HepG2 (cell line): ENCODE results near the gene SALL4. TPM values are rescaled to one million over a fixed set of nuclear protein-coding genes. Genes with fewer than 3 reads are reported as not detected.

Experiments used
- ARNT ChIP-seq: fragments of 450-650 bp; IDR thresholded peaks from 2 replicates; pipeline ENCODE4 v1.6.1; 2017
- DRAP1 ChIP-seq: IDR thresholded peaks from 2 replicates; pipeline ENCODE4 v1.6.1; 2016; ENCODE audit warnings: missing genetic modification reagents, missing compliant biosample characterization
- FOXA3 ChIP-seq: IDR thresholded peaks from 2 replicates; pipeline ENCODE4 v1.6.1; 2016; ENCODE audit warnings: missing genetic modification reagents, missing compliant biosample characterization
- SP1 ChIP-seq, 2 experiments: fragments of 450-650 bp in 1 of 2; sonication (generic) in 1 of 2; formaldehyde crosslinking in 1 of 2; IDR thresholded peaks; 2 replicates each; pipeline versions ENCODE4 v1.4.0 to v1.6.1; 2016 to 2020; ENCODE audit warnings: missing genetic modification reagents in 1 of 2
- ZBTB40 ChIP-seq, 2 experiments: fragments of 450-650 bp in 1 of 2; sonication (generic) in 1 of 2; formaldehyde crosslinking in 1 of 2; IDR thresholded peaks; 2 replicates each; pipeline versions ENCODE4 v1.6.1 to v1.8.0; 2016 to 2022; ENCODE audit warnings: antibody characterized with exemption in 1 of 2, mild to moderate bottlenecking in 1 of 2, missing genetic modification reagents in 1 of 2
- ZNF34 ChIP-seq: sonication (generic); formaldehyde crosslinking; IDR thresholded peaks from 2 replicates; pipeline ENCODE4 v1.4.0; 2020; ENCODE audit warnings: mild to moderate bottlenecking, missing genetic modification reagents, borderline replicate concordance
- ZNF512B ChIP-seq: sonication (generic); formaldehyde crosslinking; IDR thresholded peaks from 2 replicates; pipeline ENCODE4 v1.5.1; 2020; ENCODE audit warnings: missing genetic modification reagents, mild to moderate bottlenecking, borderline replicate concordance
- ZNF646 ChIP-seq: sonication (generic); formaldehyde crosslinking; IDR thresholded peaks from 2 replicates; pipeline ENCODE4 v1.9.0; 2021; ENCODE audit warnings: mild to moderate bottlenecking, missing genetic modification reagents
- polyA plus RNA-seq, 8 experiments: library from polyadenylated mRNA; depleted of rRNA in 3 of 8; stranded (reverse) in 7 of 8; unstranded in 1 of 8; fragments of >200 nt; fragmentation: Illumina TruSeq in 4 of 8; extraction: Trizol in 4 of 8; gene quantifications; 2 replicates each; pipeline versions ENCODE4 v1.2.1 to v1.2.3, GENCODE V29; 2011 to 2016; ENCODE audit warnings: low read depth in 4 of 8, missing spikeins in 1 of 8, mixed read lengths in 1 of 8; ENCODE audit not compliant: insufficient read depth in 1 of 8
- total RNA-seq, 5 experiments: library from RNA; depleted of rRNA; stranded (reverse); fragments of >200 nt; fragmentation: Illumina TruSeq; extraction: Trizol; gene quantifications; 2 replicates each; pipeline ENCODE4 v1.2.3, GENCODE V29; 2016; ENCODE audit warnings: low read depth in 1 of 5

SALL4 gene
- total and polyA plus RNA-seq, 2 of the 13 experiments (the other 11 are each of a cell fraction or from before 2014, with no cell fraction given) = 0.33 to 1.8 TPM

GRCh38 chr20:51801122-51801822 is 1.0 kb downstream of the SALL4 start (continued):
- TF ChIP-seq ZNF646 (CRISPR knock-in tag) (0 out of 2 replicates have a peak, but pooled peaks have one; percentile 51), FOXA3 (CRISPR knock-in tag) (no peak), DRAP1 (CRISPR knock-in tag) (no peak), ZNF34 (no peak), ZNF512B (CRISPR knock-in tag) (peak; percentile 79; the same call in 1 of the 2 replicates), ARNT (no peak), ZBTB40 (IDR thresholded peaks at IDR 0.05) (no peak), ZBTB40 (CRISPR knock-in tag; IDR thresholded peaks at IDR 0.05) (peak; percentile 27; the same call in 1 of the 2 replicates), SP1 (IDR thresholded peaks at IDR 0.05) (no peak), SP1 (CRISPR knock-in tag; IDR thresholded peaks at IDR 0.05) (no peak)
